Measurements from ENCODE around the gene ANTXRL.
"Not testable (repeated sequence)": the region's sequence is repeated elsewhere in the genome, so short reads cannot be mapped to it uniquely, and the experiment has no call there.

Gene ANTXRL

DNA sequence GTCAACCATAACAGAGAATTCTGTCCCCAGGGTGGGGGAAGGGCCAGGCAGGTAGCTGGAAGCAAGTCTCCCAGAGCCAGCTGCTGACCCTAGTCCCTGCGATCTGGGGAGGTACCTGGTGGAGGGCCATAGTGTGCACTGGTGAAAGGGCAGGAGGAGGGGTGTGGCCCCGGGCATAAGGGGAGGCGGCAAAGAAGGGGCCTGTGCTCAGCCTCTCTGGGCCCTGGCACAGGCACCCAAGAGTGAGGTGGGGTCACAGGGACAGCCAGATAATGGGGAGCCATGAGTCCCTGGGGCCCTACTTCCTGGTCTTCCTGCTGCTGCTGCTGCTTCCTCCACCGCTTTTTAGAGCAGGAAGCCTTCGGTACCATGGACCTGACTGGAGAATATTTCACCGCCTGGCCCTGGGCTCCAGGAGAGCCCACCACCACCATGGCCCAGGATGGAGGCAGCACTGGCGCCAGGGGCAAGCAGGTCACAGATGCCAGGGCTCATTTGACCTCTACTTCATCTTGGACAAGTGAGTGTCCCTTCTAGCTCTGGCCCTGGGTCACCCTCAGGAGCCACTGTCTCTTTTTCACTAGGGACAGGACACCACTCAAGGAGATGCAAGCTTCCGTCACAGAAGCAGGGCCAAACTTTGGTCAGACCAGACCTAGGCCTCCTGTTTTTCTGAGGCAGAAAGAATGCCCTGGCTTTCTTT lies at the start of gene ANTXRL:
Gene ANTXRL, plus strand, starts transcription at position 7 of the 703 bp plus-strand sequence. Its CDS starts 266 bp downstream, at position 273.
- peak; percentile 6 for DNase-seq

- no peak for DNase-seq
These were observed 48.8 kb upstream of the ANTXRL start for GRCh38 chr10:46237815-46238510.

- DNase-seq = no peak
These were observed 47.5 kb upstream of the ANTXRL start for GRCh38 chr10:46239247-46239646.

GRCh38 chr10:46239993-46240683 lies 46.7 kb upstream of the ANTXRL start:
- DNase-seq = no peak

DNA sequence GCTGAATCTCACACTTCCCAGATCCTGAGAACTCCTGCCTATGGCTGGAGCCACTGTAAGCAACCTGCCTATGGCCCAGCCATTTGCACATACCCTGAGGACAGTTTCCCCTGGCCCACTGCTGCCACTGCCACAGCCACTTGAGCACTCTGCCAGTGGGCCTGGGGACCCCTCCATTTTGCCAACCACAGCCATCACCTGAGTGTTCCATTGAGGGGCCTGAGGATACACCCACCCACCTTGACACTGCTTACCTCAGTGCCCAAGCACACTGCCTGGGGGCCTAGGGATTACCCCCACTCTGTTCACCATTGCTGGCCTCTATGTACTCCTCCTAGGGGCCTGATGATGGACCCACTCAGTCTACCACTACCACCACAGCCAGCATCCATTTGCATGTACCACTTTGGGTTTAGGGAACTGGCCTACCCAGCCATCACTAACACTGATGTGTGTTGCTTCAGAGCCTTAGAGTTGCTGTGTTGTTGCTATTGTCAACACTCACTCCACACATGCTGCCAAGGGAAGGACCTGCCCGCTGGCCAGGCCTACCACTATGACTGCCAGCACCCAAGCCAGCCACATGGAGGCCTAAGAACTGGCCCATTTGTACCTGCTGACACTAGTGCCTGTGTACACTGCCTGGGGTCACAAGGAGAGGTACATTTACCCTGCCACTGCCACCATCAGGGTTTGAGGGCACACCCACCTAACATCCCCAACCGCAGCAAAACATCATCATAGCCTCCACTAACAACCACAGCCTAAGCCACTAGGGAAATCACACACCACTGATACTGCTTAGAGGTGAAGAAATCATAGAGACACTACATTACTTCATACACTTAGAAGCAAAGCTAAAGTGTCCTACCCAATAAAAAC lies 45.9 kb upstream of the ANTXRL start:
- no peak for DNase-seq

DNA sequence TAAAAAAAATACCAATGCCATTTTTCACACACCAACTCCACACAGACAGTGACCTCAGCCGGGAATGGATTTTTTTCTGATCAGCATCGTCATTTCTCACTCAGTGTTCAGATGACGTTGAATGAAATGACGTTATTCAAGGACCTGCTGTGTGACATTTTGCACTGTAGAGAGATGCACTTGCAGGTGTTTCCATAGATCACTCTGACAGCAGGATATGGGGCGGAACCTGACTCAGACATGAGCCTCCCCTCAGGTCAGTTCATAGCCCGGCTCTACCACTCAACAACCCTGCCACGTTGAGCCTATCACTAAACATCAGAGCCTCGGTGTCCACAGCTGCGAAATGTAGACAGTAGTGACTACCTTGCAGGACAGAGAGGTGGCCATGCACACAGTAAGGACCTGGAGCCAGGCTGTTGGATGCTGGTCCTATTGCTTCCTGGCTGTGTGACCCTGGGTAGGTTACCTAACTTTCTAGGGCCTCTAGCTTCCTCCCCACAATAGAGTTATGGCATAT lies 41.4 kb upstream of the ANTXRL start:
- no peak for DNase-seq

- DNase-seq = not testable (repeated sequence)
These were observed 40.2 kb upstream of the ANTXRL start for GRCh38 chr10:46246400-46247180.

- no peak for DNase-seq
These were observed 39.7 kb upstream of the ANTXRL start for GRCh38 chr10:46247181-46247475.

- DNase-seq = no peak
These were observed 38.8 kb upstream of the ANTXRL start for GRCh38 chr10:46247808-46248569.

- no peak for DNase-seq
These were observed 38.1 kb upstream of the ANTXRL start for GRCh38 chr10:46248651-46249146.

- not testable (repeated sequence) for DNase-seq
These were observed 37.0 kb upstream of the ANTXRL start for GRCh38 chr10:46249617-46250344.

- DNase-seq = no peak
These were observed 36.3 kb upstream of the ANTXRL start for GRCh38 chr10:46250481-46250880.

DNA sequence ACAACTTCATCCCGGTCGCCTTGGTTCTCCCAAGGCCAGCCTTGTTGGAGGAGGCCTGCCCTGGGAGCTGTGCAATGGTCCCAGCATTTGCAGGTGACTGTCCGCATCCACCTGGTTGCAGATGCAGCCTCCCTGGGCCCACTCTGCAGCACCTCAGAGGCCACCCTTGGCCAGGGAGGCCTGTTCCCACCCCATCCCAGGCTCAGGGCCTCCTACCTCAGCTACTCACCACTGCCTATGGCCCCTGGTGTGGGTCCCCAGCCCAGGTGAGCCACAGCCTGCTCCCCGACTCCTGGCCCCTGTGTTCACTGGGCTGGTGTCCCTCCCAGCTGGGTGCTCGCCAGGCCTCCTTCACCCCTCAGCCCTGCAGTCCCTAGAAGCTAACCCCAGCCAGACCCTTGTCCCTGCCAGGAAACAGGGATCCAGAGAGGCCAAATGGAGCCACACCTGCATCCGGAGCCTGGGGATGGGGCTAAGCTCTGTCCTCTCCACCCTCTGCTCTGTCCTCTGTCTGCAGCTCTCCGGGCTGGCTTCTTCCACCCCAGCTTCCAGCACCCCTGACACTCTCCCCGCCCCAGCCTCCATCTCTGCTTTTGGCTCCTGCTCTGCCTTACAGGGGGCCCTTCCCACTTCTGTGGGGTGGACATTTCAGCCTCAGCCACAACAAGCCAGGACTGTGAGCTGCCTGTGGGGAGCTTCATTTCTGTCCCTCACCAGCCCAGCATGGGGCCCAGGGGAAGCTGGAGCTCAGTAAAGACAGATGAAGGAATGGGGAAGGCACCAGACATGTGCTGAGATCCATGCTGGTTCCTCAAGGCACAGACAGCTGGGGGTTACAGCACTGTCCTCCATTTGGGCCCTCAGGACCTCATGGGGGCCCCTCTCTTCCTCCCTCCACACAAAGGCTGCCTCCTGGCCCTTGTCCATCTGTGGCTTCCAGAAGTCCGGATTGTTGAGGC lies 35.6 kb upstream of the ANTXRL start:
- no peak for DNase-seq

DNA sequence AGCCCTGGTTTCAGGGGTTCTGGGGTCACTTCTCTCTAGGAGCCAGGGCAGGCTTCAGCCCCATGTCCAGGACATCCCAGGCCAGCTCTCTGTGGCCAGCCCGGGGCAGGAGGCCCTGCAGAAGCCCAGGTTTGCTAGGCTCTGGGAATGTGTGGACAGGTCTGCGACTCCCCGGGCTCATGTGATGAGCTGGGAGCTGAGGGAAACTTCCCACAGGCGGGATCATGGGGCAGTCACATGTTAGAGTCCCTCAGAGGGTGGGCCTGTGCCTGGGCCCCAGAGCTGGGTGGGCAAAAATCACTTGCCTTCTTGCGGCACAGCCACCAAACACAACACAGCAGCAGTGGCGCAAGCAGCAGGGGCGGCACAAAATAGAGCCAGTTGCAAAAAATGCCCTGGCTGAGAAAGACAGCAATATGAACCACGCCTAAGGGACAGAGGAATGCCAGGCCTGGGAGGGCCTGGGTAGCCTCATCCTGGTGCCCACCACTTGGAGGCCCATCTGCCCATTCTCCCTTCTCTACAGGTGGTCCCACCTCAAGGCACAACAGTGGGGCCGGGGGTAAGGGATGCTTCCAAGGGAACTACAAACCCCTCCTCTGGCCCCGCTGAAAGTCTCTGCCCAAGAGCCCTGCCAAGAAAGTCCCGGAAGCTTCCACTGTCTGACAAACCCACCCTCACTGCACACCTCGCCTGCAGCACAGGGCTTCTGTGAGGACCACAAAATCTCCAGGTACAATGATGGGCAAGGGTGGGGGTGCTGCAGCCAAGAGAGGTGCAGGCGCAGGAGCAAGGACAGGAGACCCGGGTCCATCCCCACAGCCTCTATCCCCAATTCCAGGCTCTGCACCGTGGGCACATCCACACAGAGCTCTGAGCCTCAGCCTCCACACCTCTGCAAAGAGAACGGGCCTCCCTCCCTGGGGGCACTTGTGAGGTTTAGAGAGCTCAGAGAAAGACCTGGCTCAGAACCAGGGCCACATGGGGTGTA lies 34.6 kb upstream of the ANTXRL start:
- DNase-seq = no peak

DNA sequence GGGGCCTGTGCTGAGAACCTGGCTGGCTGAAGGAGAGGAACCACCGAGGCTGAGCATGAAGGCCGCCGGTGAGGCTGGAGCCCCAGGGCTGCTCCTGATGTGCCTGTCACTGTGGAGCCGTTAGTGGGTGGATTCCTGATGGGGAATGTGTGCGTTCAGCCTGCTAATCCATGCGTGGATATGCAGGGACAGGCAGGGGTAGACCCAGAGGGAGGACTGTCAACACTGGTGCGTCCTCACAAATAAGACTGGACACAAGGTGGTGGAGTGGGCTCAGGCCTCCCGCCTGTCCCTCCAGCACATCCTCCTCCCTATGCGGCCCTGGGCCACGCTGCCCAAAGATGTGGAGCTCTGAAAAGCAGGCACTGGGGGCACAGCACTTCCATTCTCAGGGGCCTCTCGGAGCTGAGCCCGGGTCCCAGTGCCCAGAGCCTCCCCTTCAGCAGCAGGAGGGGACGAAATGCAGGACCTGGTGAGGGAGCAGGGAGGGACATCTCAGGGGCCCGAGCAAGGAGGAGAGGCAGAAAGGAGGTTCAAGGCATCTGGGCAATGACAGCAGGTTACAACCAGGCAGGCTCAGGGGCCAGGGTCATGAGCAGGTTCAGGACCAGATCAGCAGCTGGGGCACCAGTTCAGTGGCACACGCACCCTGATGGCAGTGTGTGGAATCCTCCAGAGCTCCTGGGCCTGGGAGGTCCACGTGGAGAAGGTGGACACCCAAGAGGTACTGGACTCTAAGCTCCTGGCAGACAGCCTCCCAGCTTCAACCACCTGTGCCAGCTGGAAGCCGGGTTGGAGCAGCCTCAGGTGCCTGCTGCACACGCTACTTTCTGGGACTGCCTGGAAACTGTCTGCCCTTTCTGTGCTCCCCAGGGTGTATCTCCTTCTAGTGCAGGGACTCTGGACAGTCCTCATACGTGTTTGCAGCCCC lies 33.5 kb upstream of the ANTXRL start:
- DNase-seq = no peak

GRCh38 chr10:46254007-46254383 lies 32.8 kb upstream of the ANTXRL start:
- no peak for DNase-seq

DNA sequence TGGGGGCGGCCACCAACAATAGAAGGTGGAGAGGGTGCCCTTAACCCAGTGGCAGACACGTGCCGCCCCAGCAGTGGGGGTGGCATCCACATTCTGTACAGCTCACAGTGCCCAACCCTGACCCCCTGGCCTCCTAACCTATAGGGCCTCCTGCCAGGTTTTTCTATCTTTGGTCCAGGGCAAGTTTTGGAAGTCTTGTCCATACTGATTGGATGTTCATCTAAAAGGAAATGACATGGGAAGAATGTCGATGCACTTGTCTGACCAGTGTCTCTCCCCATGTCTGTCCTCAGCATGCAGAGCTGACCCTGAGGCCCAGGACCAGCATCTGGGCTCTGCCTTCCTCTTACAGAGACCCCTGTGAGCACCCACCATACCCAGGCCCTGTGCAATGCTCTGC lies 32.3 kb upstream of the ANTXRL start:
- no peak for DNase-seq

Data from activated CD4-positive, alpha-beta T cell treated with anti-CD3 and anti-CD28 coated beads for 1 hour (primary cell).